HepG2 (cell line): ENCODE results near the gene DNAJB11. TPM values are rescaled to one million over a fixed set of nuclear protein-coding genes. Genes with fewer than 3 reads are reported as not detected.

ENCODE experiments used
- AHR ChIP-seq: IDR thresholded peaks from 2 replicates; pipeline ENCODE4 v1.6.1; 2018; ENCODE audit warnings: missing genetic modification reagents, missing compliant biosample characterization
- CBFB ChIP-seq: sonication (generic); formaldehyde crosslinking; IDR thresholded peaks from 2 replicates; pipeline ENCODE4 v1.4.0; 2020; ENCODE audit warnings: missing genetic modification reagents
- HOMEZ ChIP-seq: IDR thresholded peaks from 2 replicates; pipeline ENCODE4 v1.6.1; 2016; ENCODE audit warnings: low read depth
- HOXA5 ChIP-seq: sonication (generic); formaldehyde crosslinking; IDR thresholded peaks from 2 replicates; pipeline ENCODE4 v1.4.0; 2020; ENCODE audit warnings: missing genetic modification reagents
- IKZF1 ChIP-seq: fragments of 450-650 bp; IDR thresholded peaks from 2 replicates; pipeline ENCODE4 v1.7.1; 2016
- MTF1 ChIP-seq: sonication (generic); formaldehyde crosslinking; IDR thresholded peaks from 2 replicates; pipeline ENCODE4 v1.5.0; 2020; ENCODE audit warnings: missing genetic modification reagents
- NBN ChIP-seq: fragments of 450-650 bp; conservative IDR thresholded peaks from 2 replicates; pipeline ENCODE4 v1.6.1; 2017
- PHB2 ChIP-seq: fragments of 450-650 bp; IDR thresholded peaks from 2 replicates; pipeline ENCODE4 v1.6.1; 2018; ENCODE audit not compliant: partially characterized antibody
- RFX5 ChIP-seq: IDR thresholded peaks from 2 replicates; pipeline ENCODE4 v1.6.1; 2011; ENCODE audit warnings: low read depth, low read length, improper control_type of control experiment
- RNF2 ChIP-seq: fragments of 450-650 bp; conservative IDR thresholded peaks from 2 replicates; pipeline ENCODE4 v1.6.1; 2016; ENCODE audit warnings: low read depth
- SATB2 ChIP-seq: sonication (generic); formaldehyde crosslinking; IDR thresholded peaks from 2 replicates; pipeline ENCODE4 v1.5.0; 2020; ENCODE audit warnings: missing genetic modification reagents
- SSRP1 ChIP-seq: IDR thresholded peaks from 2 replicates; pipeline ENCODE4 v1.6.1; 2016; ENCODE audit warnings: control low read depth
- TCF7 ChIP-seq: sonication (generic); IDR thresholded peaks from 2 replicates; pipeline ENCODE4 v1.6.1; 2016; ENCODE audit warnings: antibody characterized with exemption, low read depth
- XBP1 ChIP-seq: sonication (generic); formaldehyde crosslinking; IDR thresholded peaks from 2 replicates; pipeline ENCODE4 v1.5.0; 2020; ENCODE audit warnings: missing genetic modification reagents
- ZNF142 ChIP-seq: sonication (generic); formaldehyde crosslinking; IDR thresholded peaks from 2 replicates; pipeline ENCODE4 v1.4.0; 2020; ENCODE audit warnings: missing genetic modification reagents
- ZNF496 ChIP-seq: sonication (generic); formaldehyde crosslinking; IDR thresholded peaks from 2 replicates; pipeline ENCODE4 v1.8.1; 2023; ENCODE audit warnings: mild to moderate bottlenecking, moderate library complexity, missing genetic modification reagents; ENCODE audit not compliant: insufficient replicate concordance
- ZXDC ChIP-seq: sonication (generic); formaldehyde crosslinking; IDR thresholded peaks from 2 replicates; pipeline ENCODE4 v1.5.0; 2020; ENCODE audit warnings: mild to moderate bottlenecking, missing genetic modification reagents
- polyA plus RNA-seq, 8 experiments: library from polyadenylated mRNA; depleted of rRNA in 3 of 8; stranded (reverse) in 7 of 8; unstranded in 1 of 8; fragments of >200 nt; fragmentation: Illumina TruSeq in 4 of 8; extraction: Trizol in 4 of 8; gene quantifications; 2 replicates each; pipeline versions ENCODE4 v1.2.1 to v1.2.3, GENCODE V29; 2011 to 2016; ENCODE audit warnings: low read depth in 4 of 8, missing spikeins in 1 of 8, mixed read lengths in 1 of 8; ENCODE audit not compliant: insufficient read depth in 1 of 8
- total RNA-seq, 5 experiments: library from RNA; depleted of rRNA; stranded (reverse); fragments of >200 nt; fragmentation: Illumina TruSeq; extraction: Trizol; gene quantifications; 2 replicates each; pipeline ENCODE4 v1.2.3, GENCODE V29; 2016; ENCODE audit warnings: low read depth in 1 of 5
- TF ChIP-seq, protein P1 (sequence below): sonication (generic); formaldehyde crosslinking; IDR thresholded peaks from 2 replicates; pipeline ENCODE4 v1.4.0; 2020; ENCODE audit warnings: missing genetic modification reagents
- TF ChIP-seq, protein P2 (sequence below): conservative IDR thresholded peaks from 2 replicates; pipeline ENCODE4 v1.6.1; 2018; ENCODE audit warnings: missing genetic modification reagents

The DNAJB11 gene
- total and polyA plus RNA-seq, 2 of the 13 experiments (the other 11 are each of a cell fraction or from before 2014, with no cell fraction given): 41.0 to 132 TPM

DNA sequence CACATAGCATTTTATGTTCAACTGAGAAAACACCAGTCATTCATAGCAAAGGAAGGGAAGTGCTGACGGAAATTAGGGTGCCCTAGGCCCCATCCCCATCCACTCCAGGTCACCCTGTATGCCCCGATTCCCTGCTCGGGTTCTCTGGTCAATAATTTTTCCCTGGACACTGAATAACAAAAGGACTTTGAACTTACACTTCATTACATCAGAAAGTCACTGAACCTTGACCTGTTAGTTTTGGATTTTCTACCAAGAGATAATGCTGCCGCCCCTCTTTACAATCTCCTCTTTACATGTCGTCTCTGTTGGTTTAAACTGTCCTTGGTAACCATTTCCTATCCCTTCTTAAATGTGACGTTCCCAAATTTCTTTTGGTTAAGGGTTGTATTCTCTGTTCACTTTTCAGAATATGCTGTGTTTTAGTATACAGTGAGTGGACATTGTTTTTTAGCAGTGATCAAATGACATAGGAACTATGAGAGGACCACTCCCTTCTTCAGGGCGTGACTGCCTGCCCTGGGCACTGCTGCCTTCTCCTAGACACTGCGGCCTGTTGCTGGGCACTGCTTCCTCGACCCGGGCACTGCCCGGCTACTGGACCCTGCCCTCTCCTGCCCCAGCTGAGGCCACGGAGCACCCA lies 28.7 kb downstream of the DNAJB11 start (continued):
- TF ChIP-seq HOMEZ (CRISPR knock-in tag): no peak
- no peak for TF ChIP-seq ZXDC (CRISPR knock-in tag)
- TF ChIP-seq, protein P1, sequence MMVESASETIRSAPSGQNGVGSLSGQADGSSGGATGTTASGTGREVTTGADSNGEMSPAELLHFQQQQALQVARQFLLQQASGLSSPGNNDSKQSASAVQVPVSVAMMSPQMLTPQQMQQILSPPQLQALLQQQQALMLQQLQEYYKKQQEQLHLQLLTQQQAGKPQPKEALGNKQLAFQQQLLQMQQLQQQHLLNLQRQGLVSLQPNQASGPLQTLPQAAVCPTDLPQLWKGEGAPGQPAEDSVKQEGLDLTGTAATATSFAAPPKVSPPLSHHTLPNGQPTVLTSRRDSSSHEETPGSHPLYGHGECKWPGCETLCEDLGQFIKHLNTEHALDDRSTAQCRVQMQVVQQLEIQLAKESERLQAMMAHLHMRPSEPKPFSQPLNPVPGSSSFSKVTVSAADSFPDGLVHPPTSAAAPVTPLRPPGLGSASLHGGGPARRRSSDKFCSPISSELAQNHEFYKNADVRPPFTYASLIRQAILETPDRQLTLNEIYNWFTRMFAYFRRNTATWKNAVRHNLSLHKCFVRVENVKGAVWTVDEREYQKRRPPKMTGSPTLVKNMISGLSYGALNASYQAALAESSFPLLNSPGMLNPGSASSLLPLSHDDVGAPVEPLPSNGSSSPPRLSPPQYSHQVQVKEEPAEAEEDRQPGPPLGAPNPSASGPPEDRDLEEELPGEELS (CRISPR knock-in tag): peak; percentile 83
- TF ChIP-seq, protein P2, sequence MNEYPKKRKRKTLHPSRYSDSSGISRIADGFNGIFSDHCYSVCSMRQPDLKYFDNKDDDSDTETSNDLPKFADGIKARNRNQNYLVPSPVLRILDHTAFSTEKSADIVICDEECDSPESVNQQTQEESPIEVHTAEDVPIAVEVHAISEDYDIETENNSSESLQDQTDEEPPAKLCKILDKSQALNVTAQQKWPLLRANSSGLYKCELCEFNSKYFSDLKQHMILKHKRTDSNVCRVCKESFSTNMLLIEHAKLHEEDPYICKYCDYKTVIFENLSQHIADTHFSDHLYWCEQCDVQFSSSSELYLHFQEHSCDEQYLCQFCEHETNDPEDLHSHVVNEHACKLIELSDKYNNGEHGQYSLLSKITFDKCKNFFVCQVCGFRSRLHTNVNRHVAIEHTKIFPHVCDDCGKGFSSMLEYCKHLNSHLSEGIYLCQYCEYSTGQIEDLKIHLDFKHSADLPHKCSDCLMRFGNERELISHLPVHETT (CRISPR knock-in tag): no peak
- no peak for TF ChIP-seq SATB2 (CRISPR knock-in tag)
- TF ChIP-seq CBFB (CRISPR knock-in tag): no peak
- TF ChIP-seq RNF2: no peak
- no peak for TF ChIP-seq MTF1 (CRISPR knock-in tag)
- no peak for TF ChIP-seq XBP1 (CRISPR knock-in tag)
- TF ChIP-seq IKZF1: no peak
- TF ChIP-seq SSRP1 (CRISPR knock-in tag): no peak; the same call in 1 of the 2 replicates
- TF ChIP-seq HOXA5 (CRISPR knock-in tag): peak; percentile 24; the same call in 1 of the 2 replicates
- TF ChIP-seq PHB2: no peak
- TF ChIP-seq ZNF496 (CRISPR knock-in tag): no peak
- no peak for TF ChIP-seq AHR (CRISPR knock-in tag)
- no peak for TF ChIP-seq ZNF142 (CRISPR knock-in tag)
- no peak for TF ChIP-seq RFX5
- TF ChIP-seq TCF7: peak; percentile 56
- no peak for TF ChIP-seq NBN
